ENCODE results near the gene GALR3.

- TF ChIP-seq EZH2 (IDR thresholded peaks at IDR 0.05) (no peak), POLR2AphosphoS5 (IDR thresholded peaks at IDR 0.05; ENCODE audit: borderline replicate concordance, low read depth, low read length) (no peak), FOXP2 (optimal IDR thresholded peaks at IDR 0.05; ENCODE audit: control extremely low read depth, extremely low read length, insufficient read depth) (no peak)
Observed at GRCh38 chr22:37806409-37807333, 16.5 kb upstream of the GALR3 start.

Data from SK-N-MC (cell line).